ENCODE data around the gene SBK3. TPM values are rescaled to one million over a fixed set of nuclear protein-coding genes. Genes with fewer than 3 reads are reported as not detected.

SBK3 gene, protein sequence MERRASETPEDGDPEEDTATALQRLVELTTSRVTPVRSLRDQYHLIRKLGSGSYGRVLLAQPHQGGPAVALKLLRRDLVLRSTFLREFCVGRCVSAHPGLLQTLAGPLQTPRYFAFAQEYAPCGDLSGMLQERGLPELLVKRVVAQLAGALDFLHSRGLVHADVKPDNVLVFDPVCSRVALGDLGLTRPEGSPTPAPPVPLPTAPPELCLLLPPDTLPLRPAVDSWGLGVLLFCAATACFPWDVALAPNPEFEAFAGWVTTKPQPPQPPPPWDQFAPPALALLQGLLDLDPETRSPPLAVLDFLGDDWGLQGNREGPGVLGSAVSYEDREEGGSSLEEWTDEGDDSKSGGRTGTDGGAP
- total RNA-seq: not detected
- not detected for polyA plus RNA-seq (2013, experiment 1 of 2)
- polyA plus RNA-seq (2013, experiment 2 of 2): not detected
- 0 to 0.14 (median 0) reads per million in 172 experiments for total RNA-seq

DNA sequence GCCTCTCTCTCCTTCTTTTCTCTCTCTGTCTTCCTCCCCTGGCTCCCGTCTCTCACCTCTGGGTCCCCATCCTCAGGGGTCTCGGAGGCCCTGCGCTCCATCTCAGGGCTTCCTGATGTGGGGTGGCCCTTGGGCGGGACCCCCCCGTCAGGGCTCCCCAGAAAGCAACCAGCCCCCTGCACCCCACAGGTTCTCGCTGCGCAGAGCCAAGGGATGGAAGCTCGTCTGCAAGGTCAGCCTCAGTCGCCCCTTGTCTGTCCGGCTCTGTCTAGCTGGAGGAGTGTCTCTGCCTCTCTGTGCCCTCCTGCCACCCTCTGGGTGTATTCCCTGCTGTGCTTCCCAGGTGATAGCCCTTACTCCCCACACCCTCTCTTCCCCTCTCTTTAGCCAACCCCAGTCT, at the start of gene SBK3:
Gene SBK3, minus strand, starts transcription at position 101 of the 400 bp plus-strand sequence. Its CDS starts 0 bp downstream, at position 101.
- no peaks in the 10 kb centered on the region for H3K9me3 Mint-ChIP-seq
- peaks cover 32% of the 10 kb centered on the region for H3K27me3 Mint-ChIP-seq
- no peaks in the 10 kb centered on the region for H3K4me1 ChIP-seq (ENCODE audit: insufficient read depth, low read length)
- H3K27ac ChIP-seq (ENCODE audit: low read depth in 1 of 2, low read length in 2 of 2): no peak within 1 kb of the TSS
- peaks cover 0 to 10% of the 10 kb centered on the region in 2 experiments for H3K9me3 ChIP-seq (ENCODE audit: control insufficient read depth in 1 of 2, insufficient read depth in 1 of 2, low read length in 2 of 2)
- ChIA-PET POLR2A (no interaction called here), CTCF (interaction anchor here (0.5 kb wide), 1 partner anchor 503 kb away, joined by 3 read pairs; no protein-coding TSS in a partner anchor)
- TF ChIP-seq, protein P1, sequence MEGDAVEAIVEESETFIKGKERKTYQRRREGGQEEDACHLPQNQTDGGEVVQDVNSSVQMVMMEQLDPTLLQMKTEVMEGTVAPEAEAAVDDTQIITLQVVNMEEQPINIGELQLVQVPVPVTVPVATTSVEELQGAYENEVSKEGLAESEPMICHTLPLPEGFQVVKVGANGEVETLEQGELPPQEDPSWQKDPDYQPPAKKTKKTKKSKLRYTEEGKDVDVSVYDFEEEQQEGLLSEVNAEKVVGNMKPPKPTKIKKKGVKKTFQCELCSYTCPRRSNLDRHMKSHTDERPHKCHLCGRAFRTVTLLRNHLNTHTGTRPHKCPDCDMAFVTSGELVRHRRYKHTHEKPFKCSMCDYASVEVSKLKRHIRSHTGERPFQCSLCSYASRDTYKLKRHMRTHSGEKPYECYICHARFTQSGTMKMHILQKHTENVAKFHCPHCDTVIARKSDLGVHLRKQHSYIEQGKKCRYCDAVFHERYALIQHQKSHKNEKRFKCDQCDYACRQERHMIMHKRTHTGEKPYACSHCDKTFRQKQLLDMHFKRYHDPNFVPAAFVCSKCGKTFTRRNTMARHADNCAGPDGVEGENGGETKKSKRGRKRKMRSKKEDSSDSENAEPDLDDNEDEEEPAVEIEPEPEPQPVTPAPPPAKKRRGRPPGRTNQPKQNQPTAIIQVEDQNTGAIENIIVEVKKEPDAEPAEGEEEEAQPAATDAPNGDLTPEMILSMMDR (IDR thresholded peaks at IDR 0.05): no peak
- H3K4me1 Mint-ChIP-seq (ENCODE audit: low read depth): no peaks in the 10 kb centered on the region
- no peak within 1 kb of the TSS for H3K4me3 Mint-ChIP-seq
- ATAC-seq (ENCODE audit: poor library complexity) (no peak), DNase-seq (no peak)
- H3K27ac Mint-ChIP-seq: no peak within 1 kb of the TSS
- peaks cover 11 to 12% of the 10 kb centered on the region in 2 experiments for H3K27me3 ChIP-seq (ENCODE audit: control insufficient read depth in 1 of 2, insufficient read depth in 2 of 2, low read length in 2 of 2)
- intact Hi-C loops (cut with DNase I, micrococcal nuclease): no loop called here
- no peak within 1 kb of the TSS for H3K4me3 ChIP-seq (ENCODE audit: low read length)
- no peaks in the 10 kb centered on the region for H3K36me3 ChIP-seq (ENCODE audit: insufficient read depth, low read length)
- no peaks in the 10 kb centered on the region for H3K36me3 Mint-ChIP-seq (ENCODE audit: low read depth)

DNA sequence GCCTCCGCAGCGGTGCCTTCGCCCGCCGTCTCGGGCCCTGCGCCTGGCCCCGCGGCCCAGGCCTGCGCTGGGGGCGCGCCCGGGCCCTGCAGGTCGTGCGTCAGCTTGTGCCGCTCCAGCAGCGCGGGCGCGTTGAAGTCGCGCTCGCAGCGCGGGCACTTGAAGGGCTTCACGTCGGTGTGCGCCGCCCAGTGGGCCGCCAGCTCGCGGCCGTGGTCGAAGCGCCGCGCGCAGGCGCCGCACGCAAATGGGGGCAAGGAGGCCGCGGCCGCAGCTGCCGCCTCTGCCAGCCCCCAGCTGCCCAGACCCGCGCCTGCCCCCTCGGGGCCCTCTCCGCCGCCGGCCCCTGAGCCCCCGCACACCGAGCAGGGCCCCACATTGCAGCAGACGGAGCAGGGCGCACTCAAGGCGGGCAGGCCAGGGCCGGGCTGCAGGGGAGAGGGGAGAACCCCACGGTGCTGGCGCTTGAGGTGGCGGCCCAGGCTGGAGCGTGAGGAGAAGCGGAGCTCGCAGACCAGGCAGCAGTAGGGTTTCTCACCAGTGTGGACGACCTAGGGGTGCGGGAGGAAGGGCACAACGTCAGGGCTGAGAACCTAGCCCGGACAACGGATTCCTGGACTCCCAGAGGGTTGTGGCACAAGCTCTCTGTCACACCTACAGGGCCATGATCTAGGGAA, 47.9 kb upstream of the SBK3 start:
- Mint-ChIP-seq H3K9me3 (no peaks in the 10 kb centered on the region), H3K27ac (no peak overlapping the region), H3K36me3 (ENCODE audit: low read depth) (peaks cover 37% of the 10 kb centered on the region), H3K4me3 (no peak overlapping the region), H3K4me1 (ENCODE audit: low read depth) (peaks cover 12% of the 10 kb centered on the region), H3K27me3 (no peaks in the 10 kb centered on the region)
- Histone ChIP-seq H3K27ac (ENCODE audit: low read depth in 1 of 2, low read length in 2 of 2) (no peak overlapping the region), H3K9me3 (ENCODE audit: control insufficient read depth in 1 of 2, insufficient read depth in 1 of 2, low read length in 2 of 2) (no peaks in the 10 kb centered on the region), H3K36me3 (ENCODE audit: insufficient read depth, low read length) (peaks cover 29% of the 10 kb centered on the region), H3K4me1 (ENCODE audit: insufficient read depth, low read length) (peaks cover 6% of the 10 kb centered on the region), H3K4me3 (ENCODE audit: low read length) (no peak overlapping the region), H3K27me3 (ENCODE audit: control insufficient read depth in 1 of 2, insufficient read depth in 2 of 2, low read length in 2 of 2) (no peaks in the 10 kb centered on the region)
- CTCF ChIA-PET: no interaction called here
- ATAC-seq (ENCODE audit: poor library complexity) (no peak), DNase-seq (no peak)
- intact Hi-C loops (cut with DNase I, micrococcal nuclease): no loop called here
- POLR2A ChIA-PET: no interaction called here
- TF ChIP-seq, protein P1 (IDR thresholded peaks at IDR 0.05): no peak

DNA sequence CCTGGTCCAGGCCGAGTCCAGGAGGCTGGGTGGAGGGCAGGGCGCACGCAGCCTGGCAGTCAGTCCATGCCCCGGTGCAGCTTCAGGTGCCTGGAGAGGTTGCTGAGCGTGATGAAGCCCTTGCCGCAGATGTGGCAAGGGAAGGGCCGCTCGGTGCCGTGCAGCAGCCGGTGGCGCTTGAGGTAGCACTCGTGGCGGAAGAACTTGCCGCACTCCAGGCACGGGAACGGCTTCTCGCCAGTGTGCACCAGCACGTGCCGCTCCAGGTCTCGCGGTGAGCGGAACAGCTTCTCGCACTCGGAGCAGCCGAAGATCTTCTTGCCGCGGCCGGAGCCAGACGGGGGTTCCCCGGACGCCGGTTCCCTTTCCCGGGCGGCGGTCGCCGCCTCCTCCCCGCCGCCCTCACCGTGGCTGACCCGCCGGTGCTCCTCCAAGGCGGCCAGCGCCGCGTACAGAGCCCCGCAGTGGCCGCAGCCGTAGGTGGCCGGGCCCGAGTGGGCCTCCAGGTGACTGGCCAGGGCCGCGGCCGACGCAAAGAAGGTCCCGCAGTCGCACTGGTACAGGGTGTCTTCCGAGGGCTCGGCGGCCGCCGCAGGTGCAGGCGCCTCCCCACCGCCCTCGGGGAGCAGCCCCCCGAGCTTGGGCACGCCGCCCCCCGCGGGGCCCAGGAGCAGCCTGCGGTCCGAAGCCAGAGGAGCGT, 47.2 kb upstream of the SBK3 start:
- no peak for ATAC-seq (ENCODE audit: poor library complexity)
- no peak overlapping the region for H3K27ac ChIP-seq (ENCODE audit: low read depth in 1 of 2, low read length in 2 of 2)
- ChIA-PET POLR2A (no interaction called here), CTCF (no interaction called here)
- H3K4me3 ChIP-seq (ENCODE audit: low read length): no peak overlapping the region
- TF ChIP-seq, protein P1 (IDR thresholded peaks at IDR 0.05): no peak
- Mint-ChIP-seq H3K27me3 (no peaks in the 10 kb centered on the region), H3K27ac (no peak overlapping the region), H3K4me1 (ENCODE audit: low read depth) (peaks cover 14% of the 10 kb centered on the region), H3K9me3 (no peaks in the 10 kb centered on the region), H3K4me3 (no peak overlapping the region), H3K36me3 (ENCODE audit: low read depth) (peaks cover 33% of the 10 kb centered on the region)
- H3K4me1 ChIP-seq (ENCODE audit: insufficient read depth, low read length): peaks cover 8% of the 10 kb centered on the region
- H3K9me3 ChIP-seq (ENCODE audit: control insufficient read depth in 1 of 2, insufficient read depth in 1 of 2, low read length in 2 of 2): no peaks in the 10 kb centered on the region
- H3K36me3 ChIP-seq (ENCODE audit: insufficient read depth, low read length): peaks cover 29% of the 10 kb centered on the region
- peak in 1 of 14 experiments; percentile 22 for DNase-seq
- no peaks in the 10 kb centered on the region for H3K27me3 ChIP-seq (ENCODE audit: control insufficient read depth in 1 of 2, insufficient read depth in 2 of 2, low read length in 2 of 2)
- intact Hi-C loops (cut with DNase I, micrococcal nuclease): no loop called here

Data from CD4-positive, alpha-beta T cell (primary cell).